Measurements from ENCODE around the gene PIRT. TPM values are rescaled to one million over a fixed set of nuclear protein-coding genes. Genes with fewer than 3 reads are reported as not detected.

Gene PIRT
- polyA plus RNA-seq, 1 donor: 6.5 TPM

DNA sequence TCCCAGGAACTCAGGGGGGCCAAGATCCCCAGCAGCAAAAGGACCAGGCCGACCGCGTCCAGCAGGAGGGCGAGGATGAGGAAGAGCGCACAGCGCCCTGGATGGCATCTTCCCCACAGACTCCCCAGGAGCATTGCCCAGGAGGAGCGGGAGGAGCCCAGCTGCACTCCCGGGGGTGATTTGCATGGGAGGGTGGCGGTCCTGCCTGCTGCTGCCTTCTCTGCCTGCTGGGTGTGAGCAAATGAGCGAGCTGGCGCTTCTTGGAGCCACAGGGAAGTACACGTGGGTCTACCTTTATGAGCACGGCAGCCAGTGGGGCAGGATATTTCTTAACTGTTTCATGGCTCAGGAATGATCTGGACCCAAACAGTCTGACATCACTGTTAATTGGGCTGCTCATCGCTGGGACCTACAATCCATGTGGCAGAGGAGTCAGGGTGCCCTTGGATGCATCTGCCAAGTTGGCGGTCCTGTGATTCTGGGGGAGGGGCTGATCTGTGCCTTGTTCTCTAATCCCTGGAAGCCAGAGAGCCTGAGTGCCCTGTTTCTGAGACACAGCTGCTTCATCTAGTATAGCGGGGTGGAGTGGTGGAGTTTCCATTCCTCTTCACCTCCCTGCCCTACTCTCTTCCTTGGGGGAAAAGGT, 33.9 kb downstream of the PIRT start, which contains the start of gene TMEM238L:
TSS of gene TMEM238L (minus strand) at position 270 of the 646 bp plus-strand sequence. CDS start at position 134, 136 bp downstream.
- H3K27ac ChIP-seq (ENCODE audit: low read length): peak within 1 kb of the TSS; percentile 80
- H3K36me3 ChIP-seq (ENCODE audit: control insufficient read depth, insufficient read depth, low read length): no peaks in the 10 kb centered on the region
- no CpG with 5 or more reads among the region's 16 CpGs for WGBS (ENCODE audit: insufficient coverage, low lambda C conversion rate)
- H3K9me3 ChIP-seq (ENCODE audit: control insufficient read depth, low read depth, low read length): no peaks in the 10 kb centered on the region
- H3K4me1 ChIP-seq (ENCODE audit: control insufficient read depth, insufficient read depth, low read length): peaks cover 49% of the 10 kb centered on the region
- H3K27me3 ChIP-seq (ENCODE audit: control insufficient read depth, insufficient read depth, low read length): no peaks in the 10 kb centered on the region
- peak in 1 of 2 donors; percentile 56 for DNase-seq
- H3K4me3 ChIP-seq (ENCODE audit: low read length): no peak within 1 kb of the TSS

DNA sequence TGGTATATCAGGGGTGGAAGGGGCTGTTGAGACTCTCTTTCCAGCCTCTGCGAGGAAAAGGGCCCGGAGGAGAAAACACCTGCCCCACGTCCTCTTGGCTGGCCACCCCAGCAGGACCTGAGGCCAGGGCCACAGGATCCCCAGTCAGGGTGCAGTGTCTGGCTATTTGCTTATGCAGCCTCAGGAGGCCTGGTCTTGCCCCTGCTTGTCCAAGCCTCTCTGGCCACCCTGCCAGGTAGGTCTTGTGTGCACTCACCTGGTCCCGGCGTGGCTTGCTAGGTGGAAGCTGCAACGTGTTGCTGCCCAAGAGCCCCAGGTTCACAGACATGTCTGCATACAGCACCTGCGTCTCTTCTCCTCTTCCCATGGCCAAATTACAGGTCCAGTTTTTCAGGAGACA, 34.5 kb downstream of the PIRT start:
- no peaks in the 10 kb centered on the region for H3K27me3 ChIP-seq (ENCODE audit: control insufficient read depth, insufficient read depth, low read length)
- peak overlapping the region; percentile 80 for H3K27ac ChIP-seq (ENCODE audit: low read length)
- peak in 1 of 2 donors; percentile 26 for DNase-seq
- WGBS (ENCODE audit: insufficient coverage, low lambda C conversion rate): no CpG with 5 or more reads among the region's 7 CpGs
- no peaks in the 10 kb centered on the region for H3K9me3 ChIP-seq (ENCODE audit: control insufficient read depth, low read depth, low read length)
- H3K4me3 ChIP-seq (ENCODE audit: low read length): no peak overlapping the region
- no peaks in the 10 kb centered on the region for H3K36me3 ChIP-seq (ENCODE audit: control insufficient read depth, insufficient read depth, low read length)
- peaks cover 55% of the 10 kb centered on the region for H3K4me1 ChIP-seq (ENCODE audit: control insufficient read depth, insufficient read depth, low read length)

DNA sequence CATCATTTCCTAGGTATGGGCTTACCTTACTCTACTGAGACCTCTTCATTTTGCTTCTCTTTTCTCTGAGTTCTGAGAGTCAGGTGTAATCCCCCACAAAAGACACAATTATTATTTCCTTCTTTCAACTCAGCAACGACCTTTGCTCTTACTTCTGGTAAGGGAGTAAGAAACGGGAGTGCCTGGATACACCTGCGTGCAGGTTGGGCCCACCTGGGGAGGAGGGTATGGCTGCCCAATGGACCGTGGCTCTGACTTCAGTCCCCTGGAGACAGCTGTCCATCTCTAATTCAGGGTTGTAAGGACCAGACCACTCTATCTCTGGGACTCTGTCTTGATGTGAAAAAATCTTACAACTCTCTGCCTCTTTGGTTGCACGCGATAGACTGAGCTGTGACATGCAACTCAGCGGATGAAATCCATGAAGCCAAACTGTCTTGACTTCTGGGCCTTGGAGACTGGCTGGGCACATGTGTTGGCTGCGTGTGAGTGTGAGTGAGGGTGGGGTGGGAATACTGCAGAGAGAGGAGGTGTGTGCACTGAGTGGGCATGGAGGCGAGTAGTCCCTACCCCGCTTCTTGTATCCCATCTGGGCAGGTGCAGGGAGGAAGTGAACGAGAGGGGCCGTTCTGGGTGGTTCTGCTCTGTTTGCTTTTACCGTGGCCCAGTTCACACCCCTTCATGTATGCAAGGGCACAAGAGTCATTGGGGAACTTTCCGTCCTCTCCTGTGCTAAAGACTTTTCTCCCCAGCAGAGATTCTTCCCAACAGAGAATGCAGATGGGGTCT, 35.2 kb downstream of the PIRT start:
- Histone ChIP-seq H3K27me3 (ENCODE audit: control insufficient read depth, insufficient read depth, low read length) (no peaks in the 10 kb centered on the region), H3K4me3 (ENCODE audit: low read length) (no peak overlapping the region), H3K36me3 (ENCODE audit: control insufficient read depth, insufficient read depth, low read length) (no peaks in the 10 kb centered on the region), H3K4me1 (ENCODE audit: control insufficient read depth, insufficient read depth, low read length) (peaks cover 60% of the 10 kb centered on the region), H3K27ac (ENCODE audit: low read length) (peak overlapping the region; percentile 80), H3K9me3 (ENCODE audit: control insufficient read depth, low read depth, low read length) (no peaks in the 10 kb centered on the region)
- DNase-seq: peak; percentile 38 to 81
- no CpG with 5 or more reads among the region's 14 CpGs for WGBS (ENCODE audit: insufficient coverage, low lambda C conversion rate)

DNA sequence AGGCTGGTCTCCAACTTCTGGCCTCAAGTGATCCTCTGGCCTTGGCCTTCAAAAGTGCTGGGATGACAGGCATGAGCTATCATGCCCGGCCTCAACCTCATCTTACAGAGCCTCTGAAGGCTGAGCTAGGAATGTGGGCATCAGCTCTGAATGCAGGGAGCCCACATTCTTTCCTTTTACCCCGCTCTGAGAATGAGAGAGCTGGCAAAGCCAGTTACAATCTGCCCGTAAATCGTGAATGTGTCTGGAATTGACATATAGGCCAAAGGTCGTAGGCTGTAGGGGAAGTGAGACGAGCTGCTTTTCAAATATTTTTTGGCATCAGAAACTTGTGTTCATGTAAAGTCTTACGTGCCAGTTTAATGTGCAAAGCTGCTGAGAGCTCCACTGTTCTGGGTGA, 38.5 kb downstream of the PIRT start:
- Histone ChIP-seq H3K4me1 (ENCODE audit: control insufficient read depth, insufficient read depth, low read length) (peaks cover 74% of the 10 kb centered on the region), H3K27ac (ENCODE audit: low read length) (peak overlapping the region; percentile 93), H3K4me3 (ENCODE audit: low read length) (no peak overlapping the region), H3K27me3 (ENCODE audit: control insufficient read depth, insufficient read depth, low read length) (no peaks in the 10 kb centered on the region), H3K9me3 (ENCODE audit: control insufficient read depth, low read depth, low read length) (no peaks in the 10 kb centered on the region), H3K36me3 (ENCODE audit: control insufficient read depth, insufficient read depth, low read length) (peaks cover 8% of the 10 kb centered on the region)
- WGBS (ENCODE audit: insufficient coverage, low lambda C conversion rate): no CpG with 5 or more reads among the region's 7 CpGs
- peak in 1 of 2 donors; percentile 61 for DNase-seq

DNA sequence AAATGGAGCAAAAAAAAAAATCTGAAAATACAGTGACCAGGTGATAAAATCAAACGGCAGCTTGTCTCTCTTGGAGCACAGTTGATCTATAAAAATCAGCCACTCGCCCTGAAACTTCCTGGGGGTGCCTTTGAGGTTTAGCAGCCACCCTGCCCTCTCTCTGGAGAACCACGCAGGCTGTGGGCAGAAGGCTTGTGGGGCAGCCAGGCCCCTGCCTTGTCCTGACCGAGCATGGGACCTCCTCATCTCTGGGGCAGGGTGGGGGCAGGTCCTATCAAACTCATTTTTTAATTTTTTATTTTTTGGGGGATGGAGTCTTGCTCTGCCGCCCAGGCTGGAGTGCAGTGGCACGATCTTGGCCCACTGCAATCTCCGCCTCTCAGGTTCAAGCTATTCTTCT, 39.0 kb downstream of the PIRT start:
- WGBS (ENCODE audit: insufficient coverage, low lambda C conversion rate): no CpG with 5 or more reads among the region's 7 CpGs
- Histone ChIP-seq H3K27me3 (ENCODE audit: control insufficient read depth, insufficient read depth, low read length) (no peaks in the 10 kb centered on the region), H3K9me3 (ENCODE audit: control insufficient read depth, low read depth, low read length) (no peaks in the 10 kb centered on the region), H3K36me3 (ENCODE audit: control insufficient read depth, insufficient read depth, low read length) (peaks cover 8% of the 10 kb centered on the region), H3K4me1 (ENCODE audit: control insufficient read depth, insufficient read depth, low read length) (peaks cover 75% of the 10 kb centered on the region), H3K4me3 (ENCODE audit: low read length) (no peak overlapping the region), H3K27ac (ENCODE audit: low read length) (peak overlapping the region; percentile 93)
- DNase-seq: no peak

DNA sequence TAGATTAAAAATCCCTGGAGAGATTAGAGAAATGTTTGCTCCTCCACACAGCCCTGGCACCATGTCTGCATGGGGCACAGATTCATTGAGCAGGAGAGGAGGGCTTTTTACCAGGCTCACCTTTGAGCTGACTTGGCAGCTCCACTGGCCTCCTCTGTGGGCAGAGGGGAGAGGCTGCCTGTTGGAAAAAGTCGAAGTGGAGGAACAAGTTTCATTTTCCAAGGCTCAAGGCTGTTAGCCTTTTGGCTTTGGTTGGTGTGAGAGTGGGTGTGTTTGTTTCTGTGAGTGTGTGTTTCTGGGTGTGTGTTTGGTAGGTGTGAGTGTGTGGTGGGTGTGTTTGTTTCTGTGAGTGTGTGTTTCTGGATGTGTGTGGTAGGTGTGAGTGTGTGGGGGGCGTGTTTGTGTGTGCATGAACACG, 39.5 kb downstream of the PIRT start:
- Histone ChIP-seq H3K4me3 (ENCODE audit: low read length) (no peak overlapping the region), H3K27ac (ENCODE audit: low read length) (peak overlapping the region; percentile 93), H3K9me3 (ENCODE audit: control insufficient read depth, low read depth, low read length) (no peaks in the 10 kb centered on the region), H3K4me1 (ENCODE audit: control insufficient read depth, insufficient read depth, low read length) (peaks cover 76% of the 10 kb centered on the region), H3K36me3 (ENCODE audit: control insufficient read depth, insufficient read depth, low read length) (peaks cover 8% of the 10 kb centered on the region), H3K27me3 (ENCODE audit: control insufficient read depth, insufficient read depth, low read length) (no peaks in the 10 kb centered on the region)
- DNase-seq: peak; percentile 50 to 81
- no CpG with 5 or more reads among the region's 3 CpGs for WGBS (ENCODE audit: insufficient coverage, low lambda C conversion rate)

DNA sequence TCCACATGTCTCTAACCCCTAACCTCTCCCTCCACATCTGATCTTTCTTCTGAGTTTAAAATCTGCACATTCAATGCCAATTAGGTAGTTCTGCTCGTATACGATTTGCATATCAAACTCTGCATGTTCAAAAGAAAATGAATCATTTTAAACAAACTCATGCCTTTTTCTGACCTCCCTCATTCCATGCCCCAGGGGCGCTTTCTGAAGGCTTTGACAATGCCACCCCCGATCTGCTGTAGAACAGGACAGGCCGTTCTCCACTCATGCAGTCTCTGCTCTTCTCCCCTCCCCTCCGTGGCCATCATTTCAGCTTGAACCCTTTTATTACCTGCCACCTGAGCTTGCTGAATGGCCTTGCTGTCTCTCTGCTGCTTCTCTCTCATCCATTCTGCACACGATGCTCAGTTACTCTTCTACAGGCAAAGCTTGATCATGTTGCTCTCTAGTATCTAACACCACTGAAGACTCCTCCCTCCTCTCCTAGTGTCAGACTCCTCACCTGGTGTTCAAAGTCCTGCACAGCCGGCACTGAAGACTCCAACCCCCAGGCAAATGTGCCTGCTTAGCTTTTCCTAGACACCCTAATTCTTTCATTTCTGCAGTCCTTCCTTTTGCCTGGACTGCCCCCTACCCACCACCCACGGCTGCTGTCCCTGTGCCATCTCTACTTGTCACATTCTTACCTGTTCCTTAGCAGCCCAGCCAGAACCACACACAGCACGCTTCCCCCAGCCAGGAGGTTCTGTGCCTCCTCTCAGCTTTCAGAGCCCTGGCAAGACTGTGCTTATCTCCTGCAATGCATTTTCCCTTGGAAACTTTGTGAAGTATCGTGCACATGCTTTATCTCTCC, 40.2 kb downstream of the PIRT start:
- Histone ChIP-seq H3K27me3 (ENCODE audit: control insufficient read depth, insufficient read depth, low read length) (no peaks in the 10 kb centered on the region), H3K4me3 (ENCODE audit: low read length) (peak overlapping the region; percentile 14), H3K27ac (ENCODE audit: low read length) (peak overlapping the region; percentile 93), H3K36me3 (ENCODE audit: control insufficient read depth, insufficient read depth, low read length) (peaks cover 8% of the 10 kb centered on the region), H3K9me3 (ENCODE audit: control insufficient read depth, low read depth, low read length) (no peaks in the 10 kb centered on the region), H3K4me1 (ENCODE audit: control insufficient read depth, insufficient read depth, low read length) (peaks cover 73% of the 10 kb centered on the region)
- DNase-seq: peak; percentile 89 to 94
- 82% methylated on average over 2 of the region's 11 CpGs for WGBS (ENCODE audit: insufficient coverage, low lambda C conversion rate)

DNA sequence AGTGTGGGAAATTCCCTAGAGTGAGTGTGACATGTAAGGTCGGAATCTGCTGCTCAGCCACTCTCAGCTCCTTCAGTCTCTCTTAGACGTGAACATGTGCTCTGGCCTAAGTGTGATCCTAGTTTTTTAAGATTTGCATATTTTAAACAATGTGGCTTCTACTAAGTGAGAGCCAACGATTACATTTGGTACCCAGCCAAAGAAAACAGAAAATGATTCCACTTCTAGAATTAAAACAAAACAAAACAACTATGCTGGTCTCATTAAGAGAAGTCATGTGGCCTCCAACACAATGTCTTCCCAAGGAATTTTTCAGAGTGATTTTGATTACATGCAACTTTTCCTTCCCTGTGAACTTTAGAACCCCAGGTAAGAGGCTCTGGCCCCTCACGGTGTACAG, 44.1 kb downstream of the PIRT start:
- Histone ChIP-seq H3K4me3 (ENCODE audit: low read length) (no peak overlapping the region), H3K36me3 (ENCODE audit: control insufficient read depth, insufficient read depth, low read length) (peaks cover 8% of the 10 kb centered on the region), H3K27me3 (ENCODE audit: control insufficient read depth, insufficient read depth, low read length) (no peaks in the 10 kb centered on the region), H3K4me1 (ENCODE audit: control insufficient read depth, insufficient read depth, low read length) (peaks cover 60% of the 10 kb centered on the region), H3K9me3 (ENCODE audit: control insufficient read depth, low read depth, low read length) (no peaks in the 10 kb centered on the region), H3K27ac (ENCODE audit: low read length) (peak overlapping the region; percentile 77)
- WGBS (ENCODE audit: insufficient coverage, low lambda C conversion rate): 71% methylated on average over 1 of the region's 4 CpGs
- peak; percentile 56 to 80 for DNase-seq

DNA sequence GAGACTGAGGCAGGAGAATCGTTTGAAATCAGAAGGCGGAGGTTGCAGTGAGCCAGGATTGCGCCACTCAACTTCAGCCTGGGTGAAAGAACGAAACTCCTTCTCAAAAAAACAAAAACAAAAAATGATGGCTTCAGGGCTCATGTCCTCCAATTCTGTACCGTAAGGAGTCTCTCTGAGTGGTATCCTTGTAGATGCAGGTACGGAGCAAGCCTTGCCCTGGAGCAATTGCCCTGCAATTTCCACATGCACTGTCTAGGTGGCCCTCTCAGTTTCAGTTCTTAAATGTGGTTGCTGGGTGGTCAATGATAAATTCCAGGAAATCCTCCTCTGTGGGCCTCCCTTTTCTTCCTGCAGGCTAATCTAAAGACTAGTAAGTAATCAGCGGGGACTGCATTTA, 44.6 kb downstream of the PIRT start:
- Histone ChIP-seq H3K4me3 (ENCODE audit: low read length) (no peak overlapping the region), H3K9me3 (ENCODE audit: control insufficient read depth, low read depth, low read length) (no peaks in the 10 kb centered on the region), H3K36me3 (ENCODE audit: control insufficient read depth, insufficient read depth, low read length) (peaks cover 8% of the 10 kb centered on the region), H3K27me3 (ENCODE audit: control insufficient read depth, insufficient read depth, low read length) (no peaks in the 10 kb centered on the region), H3K4me1 (ENCODE audit: control insufficient read depth, insufficient read depth, low read length) (peaks cover 55% of the 10 kb centered on the region), H3K27ac (ENCODE audit: low read length) (peak overlapping the region; percentile 77)
- DNase-seq: no peak
- 100% methylated on average over 2 of the region's 7 CpGs for WGBS (ENCODE audit: insufficient coverage, low lambda C conversion rate)

DNA sequence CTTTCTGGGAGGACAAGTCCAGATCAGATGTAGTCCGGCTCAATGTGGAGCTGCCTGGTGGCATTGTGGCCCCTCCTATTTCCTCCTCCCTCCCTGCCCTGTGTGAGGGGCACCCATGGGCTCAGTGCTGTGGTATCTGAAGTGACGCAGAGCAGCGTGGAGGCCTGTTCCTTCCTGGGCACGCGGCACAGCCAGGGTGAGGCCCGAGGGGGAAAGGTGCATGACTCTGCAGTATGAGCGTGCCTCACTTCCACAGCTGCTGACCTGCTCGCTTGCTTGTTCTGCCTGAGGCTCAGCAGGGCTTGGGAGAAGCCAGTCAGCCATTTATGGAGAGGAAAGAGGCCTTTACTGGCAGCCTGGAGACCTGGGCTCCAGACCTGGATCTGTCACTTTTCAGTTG, 45.7 kb downstream of the PIRT start:
- no CpG with 5 or more reads among the region's 8 CpGs for WGBS (ENCODE audit: insufficient coverage, low lambda C conversion rate)
- peaks cover 56% of the 10 kb centered on the region for H3K4me1 ChIP-seq (ENCODE audit: control insufficient read depth, insufficient read depth, low read length)
- no peaks in the 10 kb centered on the region for H3K9me3 ChIP-seq (ENCODE audit: control insufficient read depth, low read depth, low read length)
- peak overlapping the region; percentile 63 for H3K27ac ChIP-seq (ENCODE audit: low read length)
- H3K36me3 ChIP-seq (ENCODE audit: control insufficient read depth, insufficient read depth, low read length): peaks cover 8% of the 10 kb centered on the region
- peak; percentile 65 to 78 for DNase-seq
- no peaks in the 10 kb centered on the region for H3K27me3 ChIP-seq (ENCODE audit: control insufficient read depth, insufficient read depth, low read length)
- no peak overlapping the region for H3K4me3 ChIP-seq (ENCODE audit: low read length)
